Endodermal cell (in vitro differentiated cells): ENCODE results near the gene UNC45A. TPM values are rescaled to one million over a fixed set of nuclear protein-coding genes. Genes with fewer than 3 reads are reported as not detected.
A peak's percentile ranks its signal among the peaks of the same experiment; 100 is the strongest.

ENCODE experiments used
- DNase-seq: peaks from one replicate; pipeline ENCODE4 v3.0.0-alpha.2; 2017
- H3K27ac ChIP-seq: 2 replicates; pipeline ENCODE4 v1.5.1; 2013; ENCODE audit warnings: mild to moderate bottlenecking, low read depth, low read length, moderate library complexity
- H3K27me3 ChIP-seq: 2 replicates; pipeline ENCODE4 v1.6.1; 2013; ENCODE audit warnings: mild to moderate bottlenecking, low read length, moderate library complexity; ENCODE audit not compliant: insufficient read depth, control insufficient read depth, poor library complexity, severe bottlenecking
- H3K36me3 ChIP-seq: 2 replicates; pipeline ENCODE4 v1.7.0; 2013; ENCODE audit warnings: mild to moderate bottlenecking, low read length, moderate library complexity; ENCODE audit not compliant: control insufficient read depth, insufficient read depth
- H3K4me1 ChIP-seq: one replicate; pipeline ENCODE4 v1.7.0; 2013; ENCODE audit warnings: low read length; ENCODE audit not compliant: control insufficient read depth, insufficient read depth
- H3K4me3 ChIP-seq: 2 replicates; pipeline ENCODE4 v1.5.1; 2013; ENCODE audit warnings: mild to moderate bottlenecking, low read length, moderate library complexity
- H3K9ac ChIP-seq: 2 replicates; pipeline ENCODE4 v1.6.1; 2013; ENCODE audit warnings: mild to moderate bottlenecking, low read length, moderate library complexity; ENCODE audit not compliant: poor library complexity, severe bottlenecking; ENCODE audit errors: extremely low read depth
- H3K9me3 ChIP-seq: 2 replicates; pipeline ENCODE4 v1.6.1; 2013; ENCODE audit warnings: mild to moderate bottlenecking, low read length, moderate library complexity; ENCODE audit not compliant: control insufficient read depth
- H3K27ac Mint-ChIP-seq: 2 replicates; pipeline ENCODE4 v1.8.0; 2020; ENCODE audit warnings: mixed read lengths
- H3K27me3 Mint-ChIP-seq: 2 replicates; pipeline ENCODE4 v1.8.0; 2021; ENCODE audit warnings: mild to moderate bottlenecking, mixed read lengths; ENCODE audit not compliant: insufficient read depth
- H3K36me3 Mint-ChIP-seq: 2 replicates; pipeline ENCODE4 v1.8.0; 2020; ENCODE audit warnings: low read depth, mixed read lengths
- H3K4me1 Mint-ChIP-seq: 2 replicates; pipeline ENCODE4 v1.8.0; 2020; ENCODE audit warnings: mixed read lengths
- H3K4me3 Mint-ChIP-seq: 2 replicates; pipeline ENCODE4 v1.8.0; 2020; ENCODE audit warnings: mild to moderate bottlenecking, moderate library complexity, mixed read lengths
- H3K9me3 Mint-ChIP-seq: 2 replicates; pipeline ENCODE4 v1.8.0; 2020; ENCODE audit warnings: mild to moderate bottlenecking, mixed read lengths
- WGBS, 2 experiments: methylation state at CpG; one replicate each; pipeline versions ENCODE4 v1.1.5 to v1.1.7; 2013; ENCODE audit warnings: missing lambda C conversion rate in 2 of 2, mixed read lengths in 1 of 2; ENCODE audit not compliant: insufficient coverage in 1 of 2, insufficient read length in 1 of 2; 5-methylcytosine and 5-hydroxymethylcytosine counted together
- total RNA-seq, 2 donors: library from RNA; stranded (reverse); fragmentation: NEBNext Ultra II Directional in 1 of 2; extraction: Animal tissue kit (Norgen Biotek cat#: 25700) in 1 of 2; gene quantifications; 2 replicates in 1 of 2; 3 replicates in 1 of 2; pipeline ENCODE4 v1.2.1, GENCODE V29; 2021
- TF ChIP-seq, protein P1 (sequence below): fragments of 200-600 bp; sonication (generic); conservative IDR thresholded peaks from 2 replicates; pipeline ENCODE4 v1.5.0; 2021; ENCODE audit warnings: antibody characterized with exemption, mild to moderate bottlenecking

The UNC45A gene
- total RNA-seq, 2 donors from 2014 or later = 92.5 to 96.6 TPM

DNA sequence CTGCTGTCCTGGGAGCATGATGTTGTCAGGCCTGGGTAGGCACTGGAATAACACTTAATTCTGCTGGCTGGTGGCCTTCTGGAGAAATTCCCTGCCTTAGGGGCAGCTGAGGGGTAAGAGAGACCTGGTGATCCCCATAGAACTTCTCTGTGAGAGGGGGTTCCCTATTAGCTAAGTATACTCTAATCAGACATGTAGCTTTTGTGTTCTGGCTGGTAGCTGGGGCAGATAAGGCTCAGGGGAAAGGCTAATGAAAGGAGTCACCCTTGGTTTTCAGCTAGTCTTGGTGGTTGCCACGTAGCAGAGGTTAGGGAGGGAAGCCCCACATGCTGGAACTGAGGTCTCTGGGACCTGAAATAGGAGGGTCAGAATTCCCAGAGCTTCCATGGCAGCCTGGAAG is 1.8 kb upstream of the UNC45A start:
- H3K9me3 ChIP-seq = no peaks in the 10 kb centered on the region
- peaks cover 8% of the 10 kb centered on the region for H3K27me3 ChIP-seq
- H3K36me3 Mint-ChIP-seq = peaks cover 7% of the 10 kb centered on the region
- H3K27ac ChIP-seq = no peak overlapping the region
- no peak for DNase-seq
- TF ChIP-seq, protein P1, sequence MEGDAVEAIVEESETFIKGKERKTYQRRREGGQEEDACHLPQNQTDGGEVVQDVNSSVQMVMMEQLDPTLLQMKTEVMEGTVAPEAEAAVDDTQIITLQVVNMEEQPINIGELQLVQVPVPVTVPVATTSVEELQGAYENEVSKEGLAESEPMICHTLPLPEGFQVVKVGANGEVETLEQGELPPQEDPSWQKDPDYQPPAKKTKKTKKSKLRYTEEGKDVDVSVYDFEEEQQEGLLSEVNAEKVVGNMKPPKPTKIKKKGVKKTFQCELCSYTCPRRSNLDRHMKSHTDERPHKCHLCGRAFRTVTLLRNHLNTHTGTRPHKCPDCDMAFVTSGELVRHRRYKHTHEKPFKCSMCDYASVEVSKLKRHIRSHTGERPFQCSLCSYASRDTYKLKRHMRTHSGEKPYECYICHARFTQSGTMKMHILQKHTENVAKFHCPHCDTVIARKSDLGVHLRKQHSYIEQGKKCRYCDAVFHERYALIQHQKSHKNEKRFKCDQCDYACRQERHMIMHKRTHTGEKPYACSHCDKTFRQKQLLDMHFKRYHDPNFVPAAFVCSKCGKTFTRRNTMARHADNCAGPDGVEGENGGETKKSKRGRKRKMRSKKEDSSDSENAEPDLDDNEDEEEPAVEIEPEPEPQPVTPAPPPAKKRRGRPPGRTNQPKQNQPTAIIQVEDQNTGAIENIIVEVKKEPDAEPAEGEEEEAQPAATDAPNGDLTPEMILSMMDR = no peak
- H3K27ac Mint-ChIP-seq = no peak overlapping the region
- no peaks in the 10 kb centered on the region for H3K4me1 ChIP-seq
- H3K9me3 Mint-ChIP-seq = no peaks in the 10 kb centered on the region
- H3K4me3 Mint-ChIP-seq = no peak overlapping the region
- H3K27me3 Mint-ChIP-seq = peaks cover 8% of the 10 kb centered on the region
- peaks cover 14% of the 10 kb centered on the region for H3K4me1 Mint-ChIP-seq
- no peak overlapping the region for H3K9ac ChIP-seq
- H3K4me3 ChIP-seq = no peak overlapping the region
- WGBS, 2 experiments = 68% methylated on average over 1 of the region's 1 CpG; no CpG with 5 or more reads in 1 of the 2 experiments
- peaks cover 14% of the 10 kb centered on the region for H3K36me3 ChIP-seq

DNA sequence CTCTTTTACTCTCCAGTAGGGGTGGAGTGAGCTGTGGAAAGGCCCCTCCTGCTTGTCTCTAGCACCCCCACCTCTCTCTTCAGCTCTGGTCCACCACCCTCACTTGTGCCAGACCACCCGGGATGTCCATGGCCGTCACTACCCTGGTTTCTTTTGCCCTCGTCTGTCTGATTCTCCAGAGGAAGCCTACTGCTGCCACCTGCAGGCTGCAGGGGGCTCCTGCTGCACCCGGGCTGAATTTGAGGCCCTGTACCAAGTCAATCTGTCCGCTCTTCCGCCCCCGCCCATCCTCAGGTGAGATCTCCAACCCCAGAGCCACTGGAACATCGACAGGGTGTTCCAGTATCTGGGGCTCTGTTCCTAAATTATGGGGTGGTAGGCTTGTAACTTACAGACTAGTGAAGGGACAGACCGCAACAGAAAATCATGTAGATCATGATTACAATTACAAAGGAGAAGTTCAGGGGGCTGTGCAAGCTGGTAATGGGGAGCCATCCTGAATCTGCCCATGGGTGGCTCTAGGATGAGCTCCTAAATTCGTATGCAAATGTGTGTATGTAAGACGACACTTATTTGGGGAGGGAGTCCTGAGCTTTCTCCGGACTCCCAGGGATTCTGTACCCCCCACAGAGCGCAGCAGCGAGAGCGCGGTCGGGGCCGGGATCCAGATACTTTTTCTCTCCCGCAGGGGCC is 683 bp upstream of the UNC45A start:
- Histone ChIP-seq H3K4me1 (no peaks in the 10 kb centered on the region), H3K27me3 (peaks cover 8% of the 10 kb centered on the region), H3K9me3 (no peaks in the 10 kb centered on the region), H3K36me3 (peaks cover 18% of the 10 kb centered on the region), H3K27ac (no peak overlapping the region), H3K9ac (no peak overlapping the region), H3K4me3 (peak overlapping the region; percentile 81)
- Mint-ChIP-seq H3K4me3 (peak overlapping the region; percentile 74), H3K9me3 (no peaks in the 10 kb centered on the region), H3K27ac (peak overlapping the region; percentile 43), H3K27me3 (peaks cover 8% of the 10 kb centered on the region), H3K36me3 (peaks cover 11% of the 10 kb centered on the region), H3K4me1 (peaks cover 14% of the 10 kb centered on the region)
- 4 to 5% methylated on average over 6 to 19 of the region's 19 CpGs for WGBS, 2 experiments
- DNase-seq = peak; percentile 97
- TF ChIP-seq, protein P1 = peak; percentile 89

DNA sequence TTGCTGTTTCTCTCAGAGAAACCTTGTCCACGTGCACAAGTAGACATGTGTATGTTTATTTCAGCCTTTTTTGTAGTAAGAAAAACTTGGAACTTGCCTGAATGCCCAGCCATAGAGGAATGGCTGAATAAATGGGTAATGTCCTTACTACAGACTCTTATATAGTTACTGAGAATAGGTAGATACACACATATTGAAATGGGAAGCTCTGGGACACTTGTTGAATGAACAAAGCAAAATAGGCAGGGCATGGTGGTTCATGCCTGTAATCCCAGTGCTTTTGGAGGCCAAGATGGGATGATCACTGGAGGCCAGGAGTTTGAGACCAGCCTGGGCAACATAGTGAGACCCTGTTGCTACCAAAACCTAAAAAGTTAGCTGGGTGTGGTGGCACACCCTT is 1.7 kb downstream of the UNC45A start:
- Histone ChIP-seq H3K4me3 (peak overlapping the region; percentile 81), H3K4me1 (no peaks in the 10 kb centered on the region), H3K9me3 (no peaks in the 10 kb centered on the region), H3K27me3 (peaks cover 8% of the 10 kb centered on the region), H3K36me3 (peaks cover 40% of the 10 kb centered on the region), H3K9ac (no peak overlapping the region), H3K27ac (no peak overlapping the region)
- peaks cover 14% of the 10 kb centered on the region for H3K4me1 Mint-ChIP-seq
- TF ChIP-seq, protein P1 = no peak
- DNase-seq = no peak
- H3K27ac Mint-ChIP-seq = no peak overlapping the region
- H3K36me3 Mint-ChIP-seq = peaks cover 31% of the 10 kb centered on the region
- 89 to 92% methylated on average over 1 of the region's 1 CpG for WGBS, 2 experiments
- H3K9me3 Mint-ChIP-seq = no peaks in the 10 kb centered on the region
- peak overlapping the region; percentile 74 for H3K4me3 Mint-ChIP-seq
- H3K27me3 Mint-ChIP-seq = peaks cover 8% of the 10 kb centered on the region
